Measurements from ENCODE around the gene MLLT11. TPM values are rescaled to one million over a fixed set of nuclear protein-coding genes. Genes with fewer than 3 reads are reported as not detected.
A peak's percentile ranks its signal among the peaks of the same experiment; 100 is the strongest.

The MLLT11 gene
- total RNA-seq: 76.6 and 79.8 TPM in 2 replicates
- 77.0 TPM for polyA plus RNA-seq (2012)

- peak; percentile 86 for DNase-seq (ENCODE audit: low read depth)
These were observed at the start of gene MLLT11 for GRCh38 chr1:151060007-151060656. TSS of gene MLLT11 (plus strand) at chr1:151060397. CDS start at chr1:151067225, 6,828 bp downstream.

- peak; percentile 20 for DNase-seq (ENCODE audit: low read depth)
These were observed 48.9 kb upstream of the MLLT11 start for GRCh38 chr1:151011154-151011850.

GRCh38 chr1:151012684-151013471, 47.3 kb upstream of the MLLT11 start:
- no peak for DNase-seq (ENCODE audit: low read depth)

GRCh38 chr1:151013518-151013917, 46.7 kb upstream of the MLLT11 start:
- DNase-seq (ENCODE audit: low read depth): no peak

- DNase-seq (ENCODE audit: low read depth): peak; percentile 91
These were observed 35.6 kb upstream of the MLLT11 start for GRCh38 chr1:151024540-151025146.

GRCh38 chr1:151026460-151026859, 33.7 kb upstream of the MLLT11 start:
- no peak for DNase-seq (ENCODE audit: low read depth)

GRCh38 chr1:151032164-151032563, 28.0 kb upstream of the MLLT11 start:
- no peak for DNase-seq (ENCODE audit: low read depth)

- DNase-seq (ENCODE audit: low read depth): no peak
These were observed 25.0 kb upstream of the MLLT11 start for GRCh38 chr1:151035167-151035566.

GRCh38 chr1:151036356-151036755, 23.8 kb upstream of the MLLT11 start, which contains the start of gene BNIPL:
TSS of gene BNIPL (plus strand) at chr1:151036586. CDS start at chr1:151036726, 140 bp downstream.
- DNase-seq (ENCODE audit: low read depth): no peak

GRCh38 chr1:151037032-151037431, 23.2 kb upstream of the MLLT11 start:
- DNase-seq (ENCODE audit: low read depth): no peak

- no peak for DNase-seq (ENCODE audit: low read depth)
These were observed 20.7 kb upstream of the MLLT11 start for GRCh38 chr1:151039521-151039920.

GRCh38 chr1:151043163-151043562, 17.0 kb upstream of the MLLT11 start:
- no peak for DNase-seq (ENCODE audit: low read depth)

- peak; percentile 79 for DNase-seq (ENCODE audit: low read depth)
These were observed 12.6 kb upstream of the MLLT11 start, which contains the start of gene C1orf56 for GRCh38 chr1:151047591-151047924. TSS of gene C1orf56 (plus strand) at chr1:151047751. CDS start at chr1:151047848, 97 bp downstream.

- peak; percentile 79 for DNase-seq (ENCODE audit: low read depth)
These were observed 12.1 kb upstream of the MLLT11 start for GRCh38 chr1:151047925-151048644.

- no peak for DNase-seq (ENCODE audit: low read depth)
These were observed 11.6 kb upstream of the MLLT11 start for GRCh38 chr1:151048645-151049032.

- no peak for DNase-seq (ENCODE audit: low read depth)
These were observed 10.7 kb upstream of the MLLT11 start for GRCh38 chr1:151049458-151049857.

GRCh38 chr1:151050051-151050688, 10.0 kb upstream of the MLLT11 start:
- peak; percentile 13 for DNase-seq (ENCODE audit: low read depth)

- DNase-seq (ENCODE audit: low read depth): no peak
These were observed 8.7 kb upstream of the MLLT11 start for GRCh38 chr1:151051356-151052009.

GRCh38 chr1:151054971-151055547, 5.1 kb upstream of the MLLT11 start:
- DNase-seq (ENCODE audit: low read depth): no peak

All from myocyte (in vitro differentiated cells).